Uterus (tissue), 2 donors: ENCODE data around the gene TMEM178B.

ENCODE experiments used
- POLR2A ChIP-seq, 2 donors: fragments of 450-650 bp; IDR thresholded peaks; one replicate each; pipeline ENCODE4 v1.6.1; 2016; ENCODE audit warnings: antibody characterized with exemption in 2 of 2, mild to moderate bottlenecking in 1 of 2, moderate library complexity in 1 of 2
- TF ChIP-seq, protein P1 (sequence below), 4 experiments: fragments of 200-600 bp in 2 of 4; fragments of 450-650 bp in 2 of 4; sonication (generic) in 2 of 4; IDR thresholded peaks; one replicate each; pipeline ENCODE4 v1.5.1; 2016 to 2019; ENCODE audit warnings: antibody characterized with exemption in 4 of 4, mild to moderate bottlenecking in 2 of 4, moderate library complexity in 1 of 4

DNA sequence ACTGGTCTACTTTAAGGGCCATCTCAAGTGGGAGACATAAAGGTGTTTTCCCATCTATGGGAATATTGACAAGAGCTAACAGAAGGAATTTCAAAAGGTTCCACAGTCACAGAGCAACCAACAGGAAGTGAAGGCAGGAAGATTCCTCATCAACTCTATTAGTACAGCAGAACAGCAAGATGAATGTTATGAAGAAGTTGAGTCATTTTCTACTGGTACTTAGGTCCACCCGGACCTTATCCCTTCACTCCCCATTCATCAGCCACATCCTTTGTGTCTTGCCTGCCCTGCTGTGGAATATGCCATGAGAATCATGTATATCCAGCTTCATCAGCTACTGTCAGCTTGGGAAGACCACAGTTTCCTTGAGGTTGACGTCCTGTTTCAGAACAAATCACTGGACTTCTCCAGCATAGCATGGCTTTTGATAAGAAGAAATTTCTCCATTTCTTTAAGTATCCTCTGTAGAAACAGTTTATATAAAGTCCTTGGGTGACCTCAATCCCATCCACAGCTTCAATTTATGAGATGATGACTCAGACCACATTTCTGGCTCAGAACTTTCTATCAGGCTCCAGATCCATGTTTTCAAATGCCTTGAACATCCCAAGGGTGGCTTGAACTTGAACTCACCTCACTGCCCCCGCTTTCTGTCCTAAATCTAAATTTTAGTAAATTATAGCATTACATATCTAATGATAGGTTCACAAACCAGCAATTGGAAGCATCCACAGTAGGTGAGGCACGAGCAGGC is 392.5 kb downstream of the TMEM178B start:
- TF ChIP-seq, protein P1, sequence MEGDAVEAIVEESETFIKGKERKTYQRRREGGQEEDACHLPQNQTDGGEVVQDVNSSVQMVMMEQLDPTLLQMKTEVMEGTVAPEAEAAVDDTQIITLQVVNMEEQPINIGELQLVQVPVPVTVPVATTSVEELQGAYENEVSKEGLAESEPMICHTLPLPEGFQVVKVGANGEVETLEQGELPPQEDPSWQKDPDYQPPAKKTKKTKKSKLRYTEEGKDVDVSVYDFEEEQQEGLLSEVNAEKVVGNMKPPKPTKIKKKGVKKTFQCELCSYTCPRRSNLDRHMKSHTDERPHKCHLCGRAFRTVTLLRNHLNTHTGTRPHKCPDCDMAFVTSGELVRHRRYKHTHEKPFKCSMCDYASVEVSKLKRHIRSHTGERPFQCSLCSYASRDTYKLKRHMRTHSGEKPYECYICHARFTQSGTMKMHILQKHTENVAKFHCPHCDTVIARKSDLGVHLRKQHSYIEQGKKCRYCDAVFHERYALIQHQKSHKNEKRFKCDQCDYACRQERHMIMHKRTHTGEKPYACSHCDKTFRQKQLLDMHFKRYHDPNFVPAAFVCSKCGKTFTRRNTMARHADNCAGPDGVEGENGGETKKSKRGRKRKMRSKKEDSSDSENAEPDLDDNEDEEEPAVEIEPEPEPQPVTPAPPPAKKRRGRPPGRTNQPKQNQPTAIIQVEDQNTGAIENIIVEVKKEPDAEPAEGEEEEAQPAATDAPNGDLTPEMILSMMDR (IDR thresholded peaks at IDR 0.05) = no peak
- no peak for TF ChIP-seq POLR2A (IDR thresholded peaks at IDR 0.05)
